ENCODE data around the gene RPS6KA4.
"Not testable (repeated sequence)": the region's sequence is repeated elsewhere in the genome, so short reads cannot be mapped to it uniquely, and the experiment has no call there.

The RPS6KA4 gene

DNA sequence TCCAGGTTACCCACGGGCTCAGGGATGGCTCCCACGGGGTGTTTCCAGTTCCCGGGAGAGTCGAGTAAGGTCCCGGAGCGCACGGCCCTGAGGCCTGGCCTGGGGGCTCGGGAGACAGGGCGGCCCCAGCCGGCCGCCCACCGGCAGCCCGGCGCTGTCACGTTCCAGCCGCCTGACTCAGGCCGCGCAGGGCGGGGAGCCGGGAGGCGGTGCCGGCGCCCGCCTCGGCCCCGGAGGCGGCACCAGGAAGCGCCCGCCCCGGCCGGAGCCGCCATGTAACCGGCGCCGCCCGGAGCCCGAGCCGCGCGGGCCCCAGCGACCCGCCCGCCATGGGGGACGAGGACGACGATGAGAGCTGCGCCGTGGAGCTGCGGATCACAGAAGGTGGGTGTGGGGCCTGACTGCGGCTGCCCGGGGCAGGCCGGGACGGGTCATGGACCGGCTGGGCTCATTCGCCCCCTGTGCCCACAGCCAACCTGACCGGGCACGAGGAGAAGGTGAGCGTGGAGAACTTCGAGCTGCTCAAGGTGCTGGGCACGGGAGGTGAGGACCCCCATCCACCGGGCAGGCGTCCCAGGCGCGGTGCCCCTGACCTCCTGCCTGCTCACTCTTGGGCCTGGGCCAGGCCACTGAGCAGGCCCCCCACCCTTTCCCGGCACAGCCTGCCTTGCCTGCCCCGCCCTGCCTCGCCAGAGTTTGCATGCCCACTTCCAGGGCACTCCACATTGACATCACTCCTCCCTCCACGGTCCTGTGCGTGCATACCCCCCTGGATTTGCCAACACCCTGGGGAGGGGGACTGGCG is at the start of gene RPS6KA4:
Gene RPS6KA4 (plus strand): TSS at position 256 of the 805 bp plus-strand sequence. CDS start 74 bp downstream, at position 330.
- FAIRE-seq: no peak
- peak; percentile 83 for DNase-seq (ENCODE audit: extremely low spot score, insufficient read length, low read depth)

DNA sequence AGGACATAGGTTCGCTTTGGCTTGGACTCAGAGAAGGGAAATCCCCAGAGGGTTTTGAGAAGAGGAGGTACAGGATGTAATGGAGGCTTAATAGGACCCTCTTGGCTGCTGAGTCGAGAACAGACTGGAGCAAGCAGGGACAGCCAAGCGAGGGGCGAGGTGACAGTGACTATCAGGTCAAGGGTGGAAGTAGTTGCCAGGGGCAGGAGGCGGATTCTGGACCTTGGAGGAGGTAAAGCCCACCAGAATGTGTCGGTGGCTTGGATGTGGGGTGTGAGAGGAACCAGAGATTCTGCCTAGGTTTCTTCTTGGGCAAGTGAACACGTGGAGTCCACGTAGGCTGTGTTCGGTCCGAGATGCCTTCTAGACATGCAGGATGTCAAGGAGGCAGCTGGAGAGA is 46.0 kb upstream of the RPS6KA4 start:
- DNase-seq (ENCODE audit: extremely low spot score, insufficient read length, low read depth) (no peak), FAIRE-seq (no peak)

DNA sequence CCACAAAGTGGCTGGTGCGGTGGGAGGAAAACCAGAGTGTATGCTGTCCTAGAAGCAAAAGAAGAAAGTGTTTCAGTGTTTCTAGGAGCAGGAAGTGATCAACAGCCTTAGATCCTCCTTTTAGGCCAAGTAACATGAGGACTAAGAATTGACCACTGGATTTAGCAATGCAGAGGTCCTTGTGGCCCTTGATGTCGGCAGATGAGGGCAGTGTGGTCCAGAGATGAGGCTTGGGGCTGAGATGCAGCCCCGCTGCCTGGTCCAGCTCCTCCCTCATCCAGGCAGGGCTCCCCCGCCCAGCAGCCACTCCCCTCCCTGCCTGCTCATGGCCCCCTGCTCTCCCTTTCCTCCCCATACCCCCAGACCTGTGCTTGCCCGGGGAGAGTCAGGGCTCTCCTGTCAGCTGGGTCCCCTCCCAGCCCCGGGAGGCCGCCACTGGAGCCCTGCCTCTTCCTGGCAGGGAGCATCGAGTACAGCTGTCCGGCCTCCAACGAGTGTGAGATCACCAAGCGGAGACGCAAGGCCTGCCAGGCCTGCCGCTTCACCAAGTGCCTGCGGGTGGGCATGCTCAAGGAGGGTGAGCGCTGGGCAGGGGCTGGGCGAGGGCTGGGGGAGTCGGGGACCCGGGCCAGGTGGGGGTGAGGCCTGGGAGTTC is 45.3 kb upstream of the RPS6KA4 start:
- no peak for FAIRE-seq

DNA sequence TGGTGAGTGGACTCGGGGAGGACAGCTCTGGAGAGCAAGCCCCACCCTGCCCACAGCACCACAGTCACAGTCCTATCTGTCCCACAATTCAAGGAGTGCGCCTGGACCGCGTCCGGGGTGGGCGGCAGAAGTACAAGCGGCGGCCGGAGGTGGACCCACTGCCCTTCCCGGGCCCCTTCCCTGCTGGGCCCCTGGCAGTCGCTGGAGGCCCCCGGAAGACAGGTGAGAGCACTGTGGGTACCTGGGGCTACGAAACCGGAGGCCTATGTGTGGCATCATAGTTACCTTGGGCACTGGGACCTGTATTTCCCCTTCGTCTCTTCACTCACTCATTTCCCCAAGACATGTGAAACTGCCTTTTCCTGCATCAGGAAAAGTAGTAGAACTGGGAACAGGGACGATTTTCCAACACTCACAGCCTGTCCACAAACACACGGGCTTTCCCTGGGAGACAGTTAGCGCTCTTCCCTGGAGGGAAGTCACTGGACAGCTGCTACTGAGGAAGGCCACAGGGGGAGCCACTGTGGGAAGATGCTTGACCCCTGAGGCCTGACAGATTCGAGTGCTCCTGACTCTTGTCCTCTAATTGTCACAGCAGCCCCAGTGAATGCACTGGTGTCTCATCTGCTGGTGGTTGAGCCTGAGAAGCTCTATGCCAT is 44.7 kb upstream of the RPS6KA4 start:
- DNase-seq (ENCODE audit: extremely low spot score, insufficient read length, low read depth) (no peak), FAIRE-seq (no peak)

More for the DNA sequence above, 45.3 kb upstream of the RPS6KA4 start:
- no peak for DNase-seq (ENCODE audit: extremely low spot score, insufficient read length, low read depth)

DNA sequence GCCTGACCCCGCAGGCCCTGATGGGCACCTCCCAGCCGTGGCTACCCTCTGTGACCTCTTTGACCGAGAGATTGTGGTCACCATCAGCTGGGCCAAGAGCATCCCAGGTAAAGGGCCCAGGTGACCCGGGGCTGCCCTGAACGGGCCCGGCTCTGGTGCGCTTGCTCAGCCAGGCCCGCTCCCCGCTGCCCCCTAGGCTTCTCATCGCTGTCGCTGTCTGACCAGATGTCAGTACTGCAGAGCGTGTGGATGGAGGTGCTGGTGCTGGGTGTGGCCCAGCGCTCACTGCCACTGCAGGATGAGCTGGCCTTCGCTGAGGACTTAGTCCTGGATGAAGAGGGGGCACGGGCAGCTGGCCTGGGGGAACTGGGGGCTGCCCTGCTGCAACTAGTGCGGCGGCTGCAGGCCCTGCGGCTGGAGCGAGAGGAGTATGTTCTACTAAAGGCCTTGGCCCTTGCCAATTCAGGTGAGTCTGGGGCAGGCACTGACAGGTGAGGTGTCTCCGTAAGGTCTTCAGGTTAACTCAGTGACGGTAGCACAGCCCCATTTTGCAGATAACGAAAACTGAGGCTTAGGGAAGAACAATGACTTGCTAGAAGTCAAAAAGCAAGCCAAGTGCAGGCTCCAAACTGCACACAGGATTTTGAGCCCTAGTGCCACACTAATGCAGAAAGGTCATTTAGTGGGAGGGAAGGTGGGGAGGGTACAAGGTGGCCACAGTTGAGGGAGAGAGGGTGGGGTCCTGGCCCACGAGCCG is 44.0 kb upstream of the RPS6KA4 start:
- FAIRE-seq: no peak
- no peak for DNase-seq (ENCODE audit: extremely low spot score, insufficient read length, low read depth)

DNA sequence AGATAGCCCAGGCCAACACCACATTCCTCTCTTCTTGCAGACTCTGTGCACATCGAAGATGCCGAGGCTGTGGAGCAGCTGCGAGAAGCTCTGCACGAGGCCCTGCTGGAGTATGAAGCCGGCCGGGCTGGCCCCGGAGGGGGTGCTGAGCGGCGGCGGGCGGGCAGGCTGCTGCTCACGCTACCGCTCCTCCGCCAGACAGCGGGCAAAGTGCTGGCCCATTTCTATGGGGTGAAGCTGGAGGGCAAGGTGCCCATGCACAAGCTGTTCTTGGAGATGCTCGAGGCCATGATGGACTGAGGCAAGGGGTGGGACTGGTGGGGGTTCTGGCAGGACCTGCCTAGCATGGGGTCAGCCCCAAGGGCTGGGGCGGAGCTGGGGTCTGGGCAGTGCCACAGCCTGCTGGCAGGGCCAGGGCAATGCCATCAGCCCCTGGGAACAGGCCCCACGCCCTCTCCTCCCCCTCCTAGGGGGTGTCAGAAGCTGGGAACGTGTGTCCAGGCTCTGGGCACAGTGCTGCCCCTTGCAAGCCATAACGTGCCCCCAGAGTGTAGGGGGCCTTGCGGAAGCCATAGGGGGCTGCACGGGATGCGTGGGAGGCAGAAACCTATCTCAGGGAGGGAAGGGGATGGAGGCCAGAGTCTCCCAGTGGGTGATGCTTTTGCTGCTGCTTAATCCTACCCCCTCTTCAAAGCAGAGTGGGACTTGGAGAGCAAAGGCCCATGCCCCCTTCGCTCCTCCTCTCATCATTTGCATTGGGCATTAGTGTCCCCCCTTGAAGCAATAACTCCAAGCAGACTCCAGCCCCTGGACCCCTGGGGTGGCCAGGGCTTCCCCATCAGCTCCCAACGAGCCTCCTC is 43.1 kb upstream of the RPS6KA4 start:
- not testable (repeated sequence) for FAIRE-seq; DNase-seq (ENCODE audit: extremely low spot score, insufficient read length, low read depth)

DNA sequence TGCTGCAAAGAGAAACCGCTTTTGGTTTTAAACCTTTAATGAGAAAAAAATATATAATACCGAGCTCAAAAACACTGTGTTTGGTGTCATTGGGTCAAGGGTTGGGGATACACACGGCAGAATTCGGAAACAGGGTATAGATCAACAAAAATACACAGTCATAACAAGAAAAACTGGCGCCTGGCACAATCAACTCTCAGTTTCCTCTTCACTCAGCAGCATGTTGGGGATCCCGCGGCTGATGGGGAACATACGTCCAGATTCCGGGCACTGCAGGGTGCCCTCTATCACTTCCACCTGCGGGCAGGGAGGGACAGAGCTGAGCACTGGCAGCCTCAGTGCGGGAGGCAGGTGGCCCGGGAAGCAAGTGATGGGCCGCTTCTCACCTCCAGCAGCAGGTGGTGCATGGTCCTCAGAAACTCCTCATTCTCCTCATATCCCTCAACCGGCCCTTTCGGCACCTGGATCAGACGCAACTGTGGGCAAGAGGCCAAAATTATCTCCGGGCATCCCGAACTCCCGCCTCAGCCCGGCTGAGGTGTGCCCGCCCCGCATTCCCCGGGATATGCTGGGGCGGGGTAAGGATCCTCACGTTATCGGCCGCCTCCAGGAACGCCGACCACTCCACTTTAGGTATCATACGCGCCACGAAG is 42.2 kb upstream of the RPS6KA4 start:
- FAIRE-seq: no peak
- DNase-seq (ENCODE audit: extremely low spot score, insufficient read length, low read depth): no peak

DNA sequence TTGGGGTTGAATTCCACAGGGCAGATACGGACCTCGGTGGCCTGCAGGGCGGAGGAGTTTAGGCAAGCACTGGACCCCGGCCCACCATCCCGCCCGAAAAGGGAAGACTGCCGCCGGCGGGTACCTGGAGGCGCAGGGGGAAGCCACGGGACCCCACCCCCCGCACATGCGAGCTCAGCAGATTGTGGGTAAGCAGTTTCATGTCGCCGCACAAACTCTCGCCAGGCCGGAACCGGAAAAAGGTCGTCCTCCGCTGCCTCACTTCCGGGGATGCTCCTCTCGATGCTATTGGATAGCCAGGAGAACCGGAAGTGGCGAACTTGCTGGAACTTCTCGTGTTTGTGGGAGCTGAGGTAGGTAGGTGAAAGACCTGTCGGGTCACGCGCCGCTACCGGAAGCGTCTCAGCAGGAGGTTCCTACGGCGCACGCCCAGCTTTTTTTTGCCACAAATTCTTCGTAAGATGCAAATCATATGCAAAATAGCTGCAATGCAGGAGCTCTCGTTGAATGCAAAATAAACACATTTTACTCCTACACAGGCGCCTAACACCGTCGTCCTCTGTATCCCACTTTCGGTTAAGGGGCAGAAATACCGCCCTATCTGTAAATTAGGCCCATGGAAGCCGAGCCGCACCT is 41.5 kb upstream of the RPS6KA4 start, which contains the start of gene TRMT112:
Gene TRMT112 (minus strand): TSS at position 235 of the 636 bp plus-strand sequence. CDS start 33 bp downstream, at position 202.
- DNase-seq (ENCODE audit: extremely low spot score, insufficient read length, low read depth): peak; percentile 86
- FAIRE-seq: peak; percentile 99

DNA sequence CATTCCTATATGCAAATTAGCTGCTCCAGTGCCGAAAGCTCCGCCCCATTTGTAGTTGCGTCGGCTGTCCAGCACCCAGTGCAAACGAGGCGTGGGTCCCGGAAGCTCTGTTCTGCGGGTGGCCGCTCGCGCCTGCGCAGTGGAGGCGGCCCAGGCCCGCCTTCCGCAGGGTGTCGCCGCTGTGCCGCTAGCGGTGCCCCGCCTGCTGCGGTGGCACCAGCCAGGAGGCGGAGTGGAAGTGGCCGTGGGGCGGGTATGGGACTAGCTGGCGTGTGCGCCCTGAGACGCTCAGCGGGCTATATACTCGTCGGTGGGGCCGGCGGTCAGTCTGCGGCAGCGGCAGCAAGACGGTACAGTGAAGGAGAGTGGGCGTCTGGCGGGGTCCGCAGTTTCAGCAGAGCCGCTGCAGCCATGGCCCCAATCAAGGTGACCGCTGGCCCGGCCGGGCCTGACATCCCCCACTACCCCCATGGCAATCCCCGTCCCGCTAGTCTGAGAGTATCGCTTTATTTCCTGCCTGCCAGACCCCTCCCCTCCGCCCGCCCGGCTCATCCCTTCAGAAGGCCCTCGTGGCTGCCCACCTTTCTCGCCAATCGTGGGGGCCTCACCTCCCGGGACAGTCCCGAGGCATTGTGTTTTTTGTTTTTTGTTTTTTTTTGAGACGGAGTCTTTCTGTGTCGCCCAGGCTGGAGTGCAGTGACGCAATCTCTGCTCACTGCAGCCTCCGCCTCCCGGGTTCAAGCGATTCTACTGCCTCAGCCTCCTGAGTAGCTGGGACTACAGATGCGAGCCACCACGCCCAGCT is 40.8 kb upstream of the RPS6KA4 start, which contains the start of gene PRDX5:
Gene PRDX5 (plus strand): TSS at position 161 of the 805 bp plus-strand sequence. CDS start 95 bp downstream, at position 256.
- FAIRE-seq (no peak), DNase-seq (ENCODE audit: extremely low spot score, insufficient read length, low read depth) (peak; percentile 91)

DNA sequence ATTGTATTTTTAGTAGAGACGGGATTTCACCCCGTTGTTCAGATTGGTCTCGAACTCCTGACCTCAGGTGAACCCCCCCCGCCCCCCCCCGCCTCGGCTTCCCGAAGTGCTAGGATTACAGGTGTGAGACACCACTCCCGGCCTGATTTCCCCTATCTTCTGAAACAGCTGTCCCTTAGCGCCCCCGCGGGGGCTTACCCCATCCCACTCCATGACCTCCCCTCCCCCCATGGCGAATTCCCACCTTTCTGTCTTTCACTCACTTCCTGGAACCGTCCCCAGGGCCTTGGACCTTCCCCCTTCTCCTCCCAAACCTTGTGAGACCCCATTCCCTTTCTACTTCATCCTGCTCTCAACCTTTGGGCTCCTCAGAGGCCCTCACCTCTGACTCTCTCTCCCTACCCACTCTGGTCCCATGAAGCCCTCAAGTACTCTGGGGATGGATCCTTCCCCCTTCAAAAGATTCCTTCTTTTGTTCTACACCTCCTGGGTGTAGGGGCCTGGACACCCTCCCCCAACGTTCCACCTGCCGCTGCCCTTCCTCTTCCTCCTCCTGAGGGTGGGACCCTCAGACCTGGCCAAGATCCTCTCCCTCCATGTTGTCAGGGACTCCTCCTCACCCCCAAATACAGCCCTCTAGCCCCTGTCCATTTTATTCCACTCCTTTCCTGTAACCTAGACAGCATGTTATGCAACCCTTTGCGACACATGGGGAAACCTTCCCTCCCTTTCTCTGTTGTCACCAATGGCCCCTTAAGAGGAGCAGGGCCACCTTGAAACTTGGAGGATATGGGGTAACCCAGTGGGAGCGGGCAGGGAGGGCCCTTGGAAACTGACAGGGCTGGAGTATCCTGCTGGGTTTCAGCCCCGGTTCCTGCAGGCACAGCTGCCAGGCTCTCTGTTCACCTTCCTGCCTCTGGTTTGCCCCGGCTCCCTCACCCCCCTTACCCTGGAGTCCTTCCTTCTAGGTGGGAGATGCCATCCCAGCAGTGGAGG is 39.9 kb upstream of the RPS6KA4 start:
- no peak for DNase-seq (ENCODE audit: extremely low spot score, insufficient read length, low read depth)
- FAIRE-seq: no peak

DNA sequence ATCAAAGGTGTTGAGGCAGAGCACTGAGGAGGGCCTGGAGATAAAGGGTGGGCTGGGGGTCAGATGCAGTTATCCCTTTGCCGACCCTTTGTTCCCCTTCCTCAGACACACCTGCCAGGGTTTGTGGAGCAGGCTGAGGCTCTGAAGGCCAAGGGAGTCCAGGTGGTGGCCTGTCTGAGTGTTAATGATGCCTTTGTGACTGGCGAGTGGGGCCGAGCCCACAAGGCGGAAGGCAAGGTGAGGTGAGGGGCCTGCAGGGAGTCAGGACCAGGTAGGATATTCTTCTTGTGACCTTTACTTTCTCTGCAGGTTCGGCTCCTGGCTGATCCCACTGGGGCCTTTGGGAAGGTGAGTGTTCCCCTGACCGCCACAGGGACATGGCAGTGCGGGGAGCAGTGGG is 38.4 kb upstream of the RPS6KA4 start:
- FAIRE-seq: no peak
- DNase-seq (ENCODE audit: extremely low spot score, insufficient read length, low read depth): no peak

DNA sequence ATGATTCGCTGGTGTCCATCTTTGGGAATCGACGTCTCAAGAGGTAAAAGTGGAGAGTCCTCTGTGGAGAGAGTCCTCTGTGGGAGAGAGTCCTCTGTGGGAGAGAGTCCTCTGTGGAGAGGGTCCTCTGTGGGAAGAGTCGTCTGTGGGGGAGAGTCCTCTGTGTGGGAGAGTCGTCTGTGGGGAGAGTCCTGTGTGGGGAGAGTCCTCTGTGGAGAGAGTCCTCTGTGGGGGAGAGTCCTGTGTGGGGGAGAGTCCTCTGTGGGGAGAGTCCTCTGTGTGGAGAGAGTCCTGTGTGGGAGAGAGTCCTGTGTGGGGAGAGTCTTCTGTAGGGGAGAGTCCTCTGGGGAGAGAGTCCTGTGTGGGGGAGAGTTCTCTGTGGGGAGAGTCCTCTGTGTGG is 37.9 kb upstream of the RPS6KA4 start:
- DNase-seq (ENCODE audit: extremely low spot score, insufficient read length, low read depth) (no peak), FAIRE-seq (no peak)

DNA sequence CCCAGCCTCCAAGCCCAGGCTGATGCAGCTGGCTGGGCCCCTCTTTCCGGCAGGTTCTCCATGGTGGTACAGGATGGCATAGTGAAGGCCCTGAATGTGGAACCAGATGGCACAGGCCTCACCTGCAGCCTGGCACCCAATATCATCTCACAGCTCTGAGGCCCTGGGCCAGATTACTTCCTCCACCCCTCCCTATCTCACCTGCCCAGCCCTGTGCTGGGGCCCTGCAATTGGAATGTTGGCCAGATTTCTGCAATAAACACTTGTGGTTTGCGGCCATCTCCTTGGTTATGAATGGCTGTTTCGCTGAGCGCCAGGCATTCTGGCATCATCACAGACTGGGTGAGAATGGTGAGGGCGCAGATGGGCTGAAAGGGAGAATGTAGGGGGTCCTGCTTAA is 37.4 kb upstream of the RPS6KA4 start:
- no peak for DNase-seq (ENCODE audit: extremely low spot score, insufficient read length, low read depth)
- FAIRE-seq: no peak

DNA sequence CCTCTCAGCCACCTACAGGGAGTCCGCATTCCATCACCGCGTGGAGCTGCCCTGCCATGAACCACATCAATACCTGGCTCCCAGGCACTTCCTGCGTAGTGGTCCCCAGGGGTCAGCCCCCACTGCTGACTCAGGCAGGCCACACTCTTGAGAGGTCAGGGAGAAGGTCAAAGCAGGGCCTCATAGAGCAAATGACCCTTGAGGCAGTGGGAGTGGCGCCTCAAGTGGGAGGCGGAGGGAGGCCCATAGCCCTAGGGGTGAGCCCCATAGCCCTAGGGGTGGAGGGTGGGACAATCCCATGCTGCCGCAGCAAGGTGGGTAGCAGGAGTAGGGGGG is 36.1 kb upstream of the RPS6KA4 start:
- FAIRE-seq: no peak
- no peak for DNase-seq (ENCODE audit: extremely low spot score, insufficient read length, low read depth)

DNA sequence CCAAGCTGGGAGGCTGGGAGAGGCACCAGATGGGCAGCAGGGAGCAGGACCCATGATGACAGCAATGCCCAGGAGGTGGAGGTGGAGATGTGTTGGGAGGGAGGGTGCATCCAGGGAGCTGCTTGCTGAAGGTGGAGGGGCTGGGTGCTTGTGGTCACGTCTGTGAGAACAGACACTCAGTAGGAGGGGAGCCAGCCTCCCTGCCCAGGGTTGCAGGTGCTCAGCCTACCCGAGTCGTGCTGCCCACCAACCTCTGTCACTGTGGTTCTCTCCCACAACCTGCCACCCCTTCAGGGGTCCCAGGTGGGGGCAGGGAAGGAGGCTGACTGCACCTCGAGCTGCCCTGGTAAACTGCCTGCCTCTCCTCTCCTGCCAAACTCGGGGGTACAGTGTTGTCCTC is 35.6 kb upstream of the RPS6KA4 start:
- no peak for FAIRE-seq
- no peak for DNase-seq (ENCODE audit: extremely low spot score, insufficient read length, low read depth)

DNA sequence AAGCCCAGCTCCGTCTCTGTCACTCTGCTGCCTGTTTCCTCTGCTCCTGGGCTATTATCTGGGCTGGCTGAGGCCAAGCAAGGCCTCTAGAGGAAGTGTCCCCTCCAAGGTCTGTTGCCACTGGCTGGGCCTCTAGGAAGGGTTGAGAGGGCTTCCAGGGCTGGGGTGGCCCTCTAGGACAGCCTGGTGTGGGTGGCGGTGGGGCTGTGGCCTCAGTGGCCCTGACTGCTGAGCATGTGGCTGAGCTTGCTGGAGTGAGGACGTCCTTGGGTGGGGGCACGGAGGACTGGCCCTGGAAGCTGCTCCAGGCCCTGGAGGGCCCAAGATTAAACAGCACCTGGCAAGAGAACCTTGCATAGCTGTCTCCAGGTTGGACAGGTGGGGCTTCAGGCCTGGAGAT is 35.0 kb upstream of the RPS6KA4 start:
- not testable (repeated sequence) for FAIRE-seq; DNase-seq (ENCODE audit: extremely low spot score, insufficient read length, low read depth)
